HL-60 (cell line): ENCODE results near the gene CITED4.
A peak's percentile ranks its signal among the peaks of the same experiment; 100 is the strongest.

Experiments used
- DNase-seq, 2 experiments: peaks; one replicate each; pipeline ENCODE4 v3.0.0-alpha.2; 2010 to 2020; ENCODE audit warnings: low read depth in 1 of 2, low spot score in 1 of 2
- H3K27ac ChIP-seq: fragments of 250-450 bp; sonication (Bioruptor Pico); replicated peaks from 2 replicates; pipeline ENCODE4 v1.5.1; 2020; ENCODE audit warnings: mild to moderate bottlenecking, moderate library complexity
- H3K27me3 ChIP-seq: fragments of 250-450 bp; sonication (Bioruptor Pico); 2 replicates; pipeline ENCODE4 v1.5.1; 2021; ENCODE audit warnings: mild to moderate bottlenecking, moderate library complexity; ENCODE audit not compliant: insufficient read depth, poor library complexity, severe bottlenecking
- H3K4me3 ChIP-seq: replicated peaks from 2 replicates; pipeline ENCODE4 v1.5.1; 2011; ENCODE audit warnings: mild to moderate bottlenecking, control low read depth, low read length; ENCODE audit not compliant: insufficient read depth
- CTCF ChIP-seq: IDR thresholded peaks from one replicate; pipeline ENCODE4 v1.5.1; 2011; ENCODE audit warnings: low read length, control low read depth, inconsistent platforms; ENCODE audit not compliant: insufficient read depth
- GABPA ChIP-seq: IDR thresholded peaks from 2 replicates; pipeline ENCODE4 v1.6.1; 2012; ENCODE audit warnings: low read depth
- POLR2AphosphoS5 ChIP-seq: IDR thresholded peaks from 2 replicates; pipeline ENCODE4 v1.6.1; 2012; ENCODE audit warnings: low read depth
- REST ChIP-seq: IDR thresholded peaks from 2 replicates; pipeline ENCODE4 v1.6.1; 2012; ENCODE audit warnings: low read depth; ENCODE audit not compliant: insufficient replicate concordance
- SPI1 ChIP-seq: IDR thresholded peaks from 2 replicates; pipeline ENCODE4 v1.6.1; 2012; ENCODE audit warnings: low read depth, mild to moderate bottlenecking, borderline replicate concordance

Gene CITED4

GRCh38 chr1:40848530-40849189 lies 13.5 kb downstream of the CITED4 start:
- TF ChIP-seq GABPA (no peak), CTCF (peak; percentile 89)
- H3K27ac ChIP-seq = no peak overlapping the region
- no peak overlapping the region for H3K4me3 ChIP-seq
- DNase-seq = peak in 1 of 2 experiments; percentile 59
- no peaks in the 10 kb centered on the region for H3K27me3 ChIP-seq

GRCh38 chr1:40847023-40847745 lies 15.0 kb downstream of the CITED4 start:
- Histone ChIP-seq H3K27ac (no peak overlapping the region), H3K4me3 (no peak overlapping the region)
- no peak for DNase-seq

GRCh38 chr1:40845895-40846294 lies 16.3 kb downstream of the CITED4 start:
- Histone ChIP-seq H3K27me3 (no peaks in the 10 kb centered on the region), H3K27ac (no peak overlapping the region), H3K4me3 (no peak overlapping the region)
- TF ChIP-seq POLR2AphosphoS5 = no peak
- no peak for TF ChIP-seq SPI1
- no peak for TF ChIP-seq REST
- no peak for TF ChIP-seq GABPA
- no peak for TF ChIP-seq CTCF
- DNase-seq = no peak

More at GRCh38 chr1:40847023-40847745, 15.0 kb downstream of the CITED4 start:
- TF ChIP-seq POLR2AphosphoS5 (no peak), REST (no peak), SPI1 (no peak), CTCF (no peak), GABPA (no peak)
- H3K27me3 ChIP-seq = no peaks in the 10 kb centered on the region
